Right atrium auricular region (tissue), 2 donors: ENCODE data around the gene SPNS3. TPM values are rescaled to one million over a fixed set of nuclear protein-coding genes. Genes with fewer than 3 reads are reported as not detected.

Experiments
- DNase-seq: peaks from one replicate; pipeline ENCODE4 v3.0.0-alpha.2; 2019; ENCODE audit warnings: low spot score
- H3K27ac ChIP-seq, 2 donors: fragments of 200-600 bp; sonication (generic); 1 replicate in 1 of 2; 2 replicates in 1 of 2; pipeline ENCODE4 v1.5.1; 2016 to 2019
- H3K27me3 ChIP-seq, 2 donors: fragments of 200-600 bp; sonication (generic); one replicate each; pipeline versions ENCODE4 v1.5.1 to v1.6.0; 2017 to 2019
- H3K36me3 ChIP-seq: fragments of 200-600 bp; sonication (generic); one replicate; pipeline ENCODE4 v1.5.1; 2016
- H3K4me1 ChIP-seq, 2 donors: fragments of 200-600 bp; sonication (generic); one replicate each; pipeline versions ENCODE4 v1.5.1 to v1.6.0; 2017 to 2019
- H3K4me3 ChIP-seq, 2 donors: fragments of 200-600 bp; sonication (generic); 1 replicate in 1 of 2; 2 replicates in 1 of 2; pipeline ENCODE4 v1.5.1; 2017 to 2019; ENCODE audit warnings: mild to moderate bottlenecking in 1 of 2, moderate library complexity in 1 of 2
- H3K9me3 ChIP-seq, 2 donors: fragments of 200-600 bp; sonication (generic); one replicate each; pipeline ENCODE4 v1.5.1; 2019
- CTCF ChIP-seq, 2 donors: fragments of 200-600 bp; sonication (generic); IDR thresholded peaks; one replicate each; pipeline ENCODE4 v1.5.1; 2019; ENCODE audit warnings: antibody characterized with exemption in 2 of 2
- total RNA-seq, 2 donors: library from RNA; depleted of rRNA; stranded (reverse); fragments of >200 nt; gene quantifications; one replicate each; pipeline ENCODE4 v1.1.0, GENCODE V29; 2016

Gene SPNS3
- total RNA-seq, 2 donors from 2014 or later = not detected

GRCh38 chr17:4453812-4454591 lies 20.3 kb downstream of the SPNS3 start:
- H3K36me3 ChIP-seq = no peaks in the 10 kb centered on the region
- H3K4me3 ChIP-seq = no peak overlapping the region
- no peak overlapping the region for H3K27ac ChIP-seq
- TF ChIP-seq CTCF (IDR thresholded peaks at IDR 0.05) = no peak
- DNase-seq = no peak
- no peaks in the 10 kb centered on the region for H3K27me3 ChIP-seq
- H3K4me1 ChIP-seq = no peaks in the 10 kb centered on the region
- no peaks in the 10 kb centered on the region for H3K9me3 ChIP-seq

GRCh38 chr17:4460661-4461060 lies 26.9 kb downstream of the SPNS3 start:
- Histone ChIP-seq H3K27me3 (no peaks in the 10 kb centered on the region), H3K27ac (no peak overlapping the region), H3K4me3 (no peak overlapping the region), H3K36me3 (no peaks in the 10 kb centered on the region), H3K9me3 (peaks cover 0 to 9% of the 10 kb centered on the region in 2 donors), H3K4me1 (no peaks in the 10 kb centered on the region)
- TF ChIP-seq CTCF (IDR thresholded peaks at IDR 0.05) = no peak
- no peak for DNase-seq

GRCh38 chr17:4463818-4464476 lies 30.2 kb downstream of the SPNS3 start:
- Histone ChIP-seq H3K9me3 (peaks cover 0 to 9% of the 10 kb centered on the region in 2 donors), H3K4me1 (no peaks in the 10 kb centered on the region), H3K27me3 (no peaks in the 10 kb centered on the region), H3K36me3 (no peaks in the 10 kb centered on the region), H3K27ac (peak overlapping the region in 1 of 2 donors; percentile 13), H3K4me3 (no peak overlapping the region)
- no peak for DNase-seq
- TF ChIP-seq CTCF (IDR thresholded peaks at IDR 0.05) = no peak

DNA sequence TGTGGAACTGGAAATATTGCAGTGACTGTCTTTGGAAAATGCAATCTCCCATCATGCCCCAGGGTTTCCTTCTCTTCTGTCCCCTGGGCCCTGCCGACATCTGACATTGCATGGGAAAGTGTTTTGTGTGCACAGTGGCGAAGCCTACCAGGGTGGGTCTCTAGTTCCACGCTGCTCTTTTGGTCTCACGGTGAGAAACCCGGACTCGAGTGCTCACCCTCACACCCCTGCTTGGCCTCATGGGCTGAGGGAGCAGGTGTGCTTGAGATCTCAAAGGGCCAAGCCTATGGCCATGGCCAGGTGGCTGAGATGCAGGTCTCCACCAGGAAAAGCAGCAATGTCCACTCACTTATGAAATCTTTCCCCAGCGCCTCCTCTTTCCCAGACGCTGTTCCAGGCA lies 32.0 kb downstream of the SPNS3 start:
- DNase-seq = no peak
- Histone ChIP-seq H3K36me3 (no peaks in the 10 kb centered on the region), H3K9me3 (no peaks in the 10 kb centered on the region), H3K27ac (no peak overlapping the region), H3K4me1 (no peaks in the 10 kb centered on the region), H3K27me3 (no peaks in the 10 kb centered on the region), H3K4me3 (no peak overlapping the region)
- TF ChIP-seq CTCF (IDR thresholded peaks at IDR 0.05) = no peak

GRCh38 chr17:4467287-4467686 lies 33.5 kb downstream of the SPNS3 start:
- no peak overlapping the region for H3K4me3 ChIP-seq
- no peaks in the 10 kb centered on the region for H3K4me1 ChIP-seq
- no peak for DNase-seq
- no peak overlapping the region for H3K27ac ChIP-seq
- no peaks in the 10 kb centered on the region for H3K27me3 ChIP-seq
- H3K36me3 ChIP-seq = no peaks in the 10 kb centered on the region
- no peaks in the 10 kb centered on the region for H3K9me3 ChIP-seq
- no peak for TF ChIP-seq CTCF (IDR thresholded peaks at IDR 0.05)
